ENCODE data around the gene ELL3.
"Not testable (repeated sequence)": the region's sequence is repeated elsewhere in the genome, so short reads cannot be mapped to it uniquely, and the experiment has no call there.

- TF ChIP-seq POLR2AphosphoS5 (IDR thresholded peaks at IDR 0.05; ENCODE audit: borderline replicate concordance, low read depth, low read length); EZH2 (IDR thresholded peaks at IDR 0.05); FOXP2 (optimal IDR thresholded peaks at IDR 0.05; ENCODE audit: control extremely low read depth, extremely low read length, insufficient read depth): not testable (repeated sequence)
These were observed 50.5 kb downstream of the ELL3 start for GRCh38 chr15:43726306-43726705.
